ENCODE measurements around the gene DBN1. TPM values are rescaled to one million over a fixed set of nuclear protein-coding genes. Genes with fewer than 3 reads are reported as not detected.
A peak's percentile ranks its signal among the peaks of the same experiment; 100 is the strongest.
"Not testable (repeated sequence)": the region's sequence is repeated elsewhere in the genome, so short reads cannot be mapped to it uniquely, and the experiment has no call there.

DBN1 gene
- total RNA-seq, 1 donor = 214 TPM

GRCh38 chr5:177427211-177427822 lies 46.1 kb downstream of the DBN1 start:
- peak overlapping the region; percentile 69 for H3K4me3 ChIP-seq (ENCODE audit: low read depth, low read length)
- DNase-seq (ENCODE audit: low read depth) = peak; percentile 20
- TF ChIP-seq CTCF (IDR thresholded peaks at IDR 0.05; ENCODE audit: insufficient read depth, low read depth, low read length) = no peak

- H3K4me3 ChIP-seq (ENCODE audit: low read depth, low read length) = peak within 1 kb of the TSS; percentile 72
- TF ChIP-seq CTCF (IDR thresholded peaks at IDR 0.05; ENCODE audit: insufficient read depth, low read depth, low read length) = no peak
- peak; percentile 51 for DNase-seq (ENCODE audit: low read depth)
Observed at GRCh38 chr5:177426566-177427210, 46.7 kb downstream of the DBN1 start, which contains the start of gene GRK6. Gene GRK6 (plus strand): TSS chr5:177426676. CDS start chr5:177426846, 170 bp downstream.

GRCh38 chr5:177425801-177426565 lies 47.5 kb downstream of the DBN1 start:
- TF ChIP-seq CTCF (IDR thresholded peaks at IDR 0.05; ENCODE audit: insufficient read depth, low read depth, low read length) = no peak
- DNase-seq (ENCODE audit: low read depth) = peak; percentile 100
- peak overlapping the region; percentile 72 for H3K4me3 ChIP-seq (ENCODE audit: low read depth, low read length)

GRCh38 chr5:177425196-177425800 lies 48.1 kb downstream of the DBN1 start:
- peak overlapping the region; percentile 72 for H3K4me3 ChIP-seq (ENCODE audit: low read depth, low read length)
- DNase-seq (ENCODE audit: low read depth) = no peak
- TF ChIP-seq CTCF (IDR thresholded peaks at IDR 0.05; ENCODE audit: insufficient read depth, low read depth, low read length) = no peak

- TF ChIP-seq CTCF (IDR thresholded peaks at IDR 0.05; ENCODE audit: insufficient read depth, low read depth, low read length) = no peak
- no peak for DNase-seq (ENCODE audit: low read depth)
- no peak overlapping the region for H3K4me3 ChIP-seq (ENCODE audit: low read depth, low read length)
Observed at GRCh38 chr5:177423671-177424070, 49.8 kb downstream of the DBN1 start.

- H3K4me3 ChIP-seq (ENCODE audit: low read depth, low read length) = no peak overlapping the region
- DNase-seq (ENCODE audit: low read depth) = no peak
- no peak for TF ChIP-seq CTCF (IDR thresholded peaks at IDR 0.05; ENCODE audit: insufficient read depth, low read depth, low read length)
Observed at GRCh38 chr5:177421062-177421798, 52.2 kb downstream of the DBN1 start.

- not testable (repeated sequence) for DNase-seq (ENCODE audit: low read depth); H3K4me3 ChIP-seq (ENCODE audit: low read depth, low read length)
Observed at GRCh38 chr5:177420472-177420871, 53.0 kb downstream of the DBN1 start.
